Heart left ventricle (tissue), 13 donors: ENCODE results near the gene SPOCK2.

ENCODE experiments used
- CTCF ChIP-seq, 12 donors: fragments of 200-600 bp; sonication (generic) in 4 of 12; IDR thresholded peaks; one replicate each; pipeline versions ENCODE4 v1.5.0 to v1.8.0; 2018 to 2022; ENCODE audit warnings: antibody characterized with exemption in 12 of 12, mild to moderate bottlenecking in 5 of 12
- POLR2A ChIP-seq, 2 donors: fragments of 450-650 bp; IDR thresholded peaks; one replicate each; pipeline ENCODE4 v1.6.1; 2017; ENCODE audit warnings: antibody characterized with exemption in 2 of 2, mild to moderate bottlenecking in 2 of 2, moderate library complexity in 2 of 2
- donor health status: ischemic (EF 13 %, LVEDD 7.1; RV severe dilation, severe dysfunction).
- donor health status: DM: no; HTN: yes; CAD: no.
- donor health status: DM: no; HTN: no; CAD: no.
- donor health status: ischemic (EF 25% LVEDD 6.9; RV normal size, moderate dysfunction).
- donor health status: ischemic (EF 25% LVEDD 5.7; RV mildly dilated, moderate dysfunction).
- donor health status: ischemic (EF 35%, LVEDD 5.7; RV mildly dilated, moderate dysfunction).
- donor health status: nonischemic (EF 11% LVEDD 7.7; RV severe dilation, severe dysfunction).
- donor health status: DM: yes; HTN: yes; CAD: no.
- donor health status: PGD.
- donor health status: ischemic (EF 29% LVEDD 5.4; RV normal size, mild dysfunction).
- donor health status: nonischemic (EF 23%, LVEDD 6.1; RV moderate dilation, normal function).

- TF ChIP-seq CTCF (IDR thresholded peaks at IDR 0.05) (no peak), POLR2A (IDR thresholded peaks at IDR 0.05) (no peak)
Measured at GRCh38 chr10:72014197-72014596, 74.2 kb downstream of the SPOCK2 start.
